T follicular helper cell (primary cell): ENCODE data around the gene EFTUD2.

ENCODE experiments used
- DNase-seq: peaks from one replicate; pipeline ENCODE4 v3.0.0-alpha.2; 2020; ENCODE audit warnings: low read depth

Gene EFTUD2

GRCh38 chr17:44910231-44911106 lies 11.2 kb upstream of the EFTUD2 start:
- no peak for DNase-seq

GRCh38 chr17:44909681-44910144 lies 10.5 kb upstream of the EFTUD2 start:
- DNase-seq, result no peak

- no peak for DNase-seq
Measured at GRCh38 chr17:44908761-44909326, 9.6 kb upstream of the EFTUD2 start.

GRCh38 chr17:44907729-44908470 lies 8.7 kb upstream of the EFTUD2 start:
- no peak for DNase-seq

GRCh38 chr17:44906763-44907728 lies 7.8 kb upstream of the EFTUD2 start:
- no peak for DNase-seq

- no peak for DNase-seq
Measured at GRCh38 chr17:44906010-44906646, 6.9 kb upstream of the EFTUD2 start.

GRCh38 chr17:44905006-44906000 lies 6.1 kb upstream of the EFTUD2 start:
- no peak for DNase-seq

GRCh38 chr17:44904001-44904984 lies 5.0 kb upstream of the EFTUD2 start:
- no peak for DNase-seq

- no peak for DNase-seq
Measured at GRCh38 chr17:44903012-44903685, 3.9 kb upstream of the EFTUD2 start.

- no peak for DNase-seq
Measured at GRCh38 chr17:44902135-44902760, 3.0 kb upstream of the EFTUD2 start.

- no peak for DNase-seq
Measured at GRCh38 chr17:44901411-44901921, 2.2 kb upstream of the EFTUD2 start.

- no peak for DNase-seq
Measured at GRCh38 chr17:44900894-44901293, 1.6 kb upstream of the EFTUD2 start.

- no peak for DNase-seq
Measured at GRCh38 chr17:44898768-44899073, 524 bp downstream of the EFTUD2 start.

- DNase-seq, result no peak
Measured at GRCh38 chr17:44894642-44895041, 4.6 kb downstream of the EFTUD2 start.

- no peak for DNase-seq
Measured at GRCh38 chr17:44892250-44892649, 7.0 kb downstream of the EFTUD2 start.

GRCh38 chr17:44889003-44889402 lies 10.2 kb downstream of the EFTUD2 start:
- DNase-seq, result no peak
